A549 (cell line): ENCODE measurements around the gene FBLIM1. TPM values are rescaled to one million over a fixed set of nuclear protein-coding genes. Genes with fewer than 3 reads are reported as not detected.

Experiments used
- ATAC-seq, 2 experiments: fragments of 200-7000 bp in 1 of 2; fragments of >200 bp in 1 of 2; cut with Nextera tagmentation in 1 of 2; cut with Tn5 transposase in 1 of 2; 3 replicates each; pipeline versions ENCODE4 v1.8.0 to v1.9.1; 2018 to 2020; ENCODE audit warnings: mild to moderate bottlenecking in 1 of 2, moderate library complexity in 1 of 2
- CTCF ChIA-PET: fragments of 300-600 bp; sonication (Branson Sonifier 250); formaldehyde crosslinking; extraction: SDS; loops from one replicate; lab custom pipeline; 2021; ENCODE audit warnings: antibody characterized with exemption, inconsistent platforms; lab: Yijun Ruan, JAX
- POLR2A ChIA-PET: fragments of 350-600 bp; formaldehyde crosslinking; extraction: SDS; loops from one replicate; lab custom pipeline; 2021; ENCODE audit warnings: antibody characterized with exemption, inconsistent platforms; lab: Yijun Ruan, JAX
- DNase-seq, 2 experiments: peaks; one replicate each; pipeline versions ENCODE4 v3.0.0 to v3.0.0-alpha.2; 2011 to 2016; ENCODE audit warnings: low read depth in 1 of 2, low spot score in 1 of 2
- FAIRE-seq: peaks from 2 replicates; lab custom pipeline; 2011; peaks lifted over from hg19 to GRCh38; lab: Jason Lieb, UNC
- H3K27ac ChIP-seq, 2 experiments: fragments of >200 bp; sonication (Bioruptor Twin); formaldehyde crosslinking; 3 replicates each; pipeline ENCODE4 v1.5.1; 2016 to 2017
- H3K4me1 ChIP-seq: fragments of >200 bp; sonication (Bioruptor Twin); formaldehyde crosslinking; 3 replicates; pipeline ENCODE4 v1.6.1; 2016
- H3K4me2 ChIP-seq: fragments of >200 bp; sonication (Bioruptor Twin); formaldehyde crosslinking; 3 replicates; pipeline ENCODE4 v1.6.1; 2016
- H3K4me3 ChIP-seq: fragments of >200 bp; sonication (Bioruptor Twin); formaldehyde crosslinking; 3 replicates; pipeline ENCODE4 v1.5.1; 2016
- H3K9me3 ChIP-seq: fragments of >200 bp; sonication (Bioruptor Twin); formaldehyde crosslinking; 3 replicates; pipeline ENCODE4 v1.6.1; 2016
- CEBPB ChIP-seq, 2 experiments: fragments of >200 bp in 1 of 2; sonication (Bioruptor Twin) in 1 of 2; formaldehyde crosslinking in 1 of 2; IDR thresholded peaks; 2 replicates each; pipeline ENCODE4 v1.6.1; 2012 to 2016
- EHMT2 ChIP-seq: fragments of 200-600 bp; sonication (generic); IDR thresholded peaks from 2 replicates; pipeline ENCODE4 v1.6.1; 2016; ENCODE audit warnings: antibody characterized with exemption, low read depth, mild to moderate bottlenecking, moderate library complexity
- ESRRA ChIP-seq: fragments of 150-350 bp; IDR thresholded peaks from 2 replicates; pipeline ENCODE4 v1.6.1; 2014; ENCODE audit warnings: mild to moderate bottlenecking, low read length, borderline replicate concordance
- FOSB ChIP-seq: fragments of 250-450 bp; sonication (Bioruptor Pico); IDR thresholded peaks from 2 replicates; pipeline ENCODE4 v1.5.0; 2020; ENCODE audit warnings: mild to moderate bottlenecking, moderate library complexity
- FOSL2 ChIP-seq, 2 experiments: fragments of 450-650 bp in 1 of 2; fragments of >200 bp in 1 of 2; sonication (Bioruptor Twin) in 1 of 2; formaldehyde crosslinking; IDR thresholded peaks; 2 replicates each; pipeline versions ENCODE4 v1.5.0 to v1.6.1; 2016 to 2020; ENCODE audit warnings: mild to moderate bottlenecking in 1 of 2, moderate library complexity in 1 of 2
- GATA3 ChIP-seq: IDR thresholded peaks from 2 replicates; pipeline ENCODE4 v1.6.1; 2012; ENCODE audit warnings: borderline replicate concordance
- HEYL ChIP-seq: fragments of 250-450 bp; sonication (Bioruptor Pico); IDR thresholded peaks from 2 replicates; pipeline ENCODE4 v1.8.0; 2021; ENCODE audit warnings: mild to moderate bottlenecking, moderate library complexity
- HOXA7 ChIP-seq: fragments of 250-450 bp; sonication (Bioruptor Pico); IDR thresholded peaks from 2 replicates; pipeline ENCODE4 v1.5.0; 2020; ENCODE audit warnings: mild to moderate bottlenecking, moderate library complexity
- JUNB ChIP-seq: fragments of >200 bp; sonication (Bioruptor Twin); formaldehyde crosslinking; IDR thresholded peaks from 2 replicates; pipeline ENCODE4 v1.6.1; 2016
- KDM1A ChIP-seq: fragments of 200-600 bp; sonication (generic); IDR thresholded peaks from 2 replicates; pipeline ENCODE4 v1.6.1; 2016; ENCODE audit warnings: low read depth, mild to moderate bottlenecking
- KDM5A ChIP-seq: fragments of 200-600 bp; sonication (generic); IDR thresholded peaks from 2 replicates; pipeline ENCODE4 v1.6.1; 2016; ENCODE audit warnings: antibody characterized with exemption, mild to moderate bottlenecking
- MAZ ChIP-seq: fragments of 150-350 bp; IDR thresholded peaks from 2 replicates; pipeline ENCODE4 v1.6.1; 2014; ENCODE audit warnings: antibody characterized with exemption, low read depth, low read length, borderline replicate concordance
- PHF8 ChIP-seq: fragments of 200-600 bp; sonication (generic); IDR thresholded peaks from 2 replicates; pipeline ENCODE4 v1.6.1; 2016; ENCODE audit warnings: low read depth, mild to moderate bottlenecking, antibody characterized with exemption, moderate library complexity, borderline replicate concordance
- RAD21 ChIP-seq, 2 experiments: fragments of >200 bp in 1 of 2; sonication (Bioruptor Twin) in 1 of 2; formaldehyde crosslinking in 1 of 2; IDR thresholded peaks in 1 of 2; conservative IDR thresholded peaks in 1 of 2; 2 replicates in 1 of 2; 3 replicates in 1 of 2; pipeline ENCODE4 v1.6.1; 2012 to 2018; ENCODE audit warnings: inconsistent platforms in 1 of 2
- RNF2 ChIP-seq: fragments of 200-600 bp; sonication (generic); IDR thresholded peaks from 2 replicates; pipeline ENCODE4 v1.6.1; 2016; ENCODE audit warnings: low read depth, mild to moderate bottlenecking, antibody characterized with exemption, moderate library complexity, borderline replicate concordance
- SMC3 ChIP-seq: fragments of >200 bp; sonication (Bioruptor Twin); formaldehyde crosslinking; IDR thresholded peaks from 3 replicates; pipeline ENCODE4 v1.6.1; 2018; ENCODE audit warnings: inconsistent platforms
- TFCP2L1 ChIP-seq: fragments of 250-450 bp; sonication (Bioruptor Pico); IDR thresholded peaks from 2 replicates; pipeline ENCODE4 v1.5.0; 2021; ENCODE audit warnings: mild to moderate bottlenecking
- TP53 ChIP-seq: fragments of 250-450 bp; sonication (Bioruptor Pico); IDR thresholded peaks from 2 replicates; pipeline ENCODE4 v1.5.0; 2021; ENCODE audit warnings: mild to moderate bottlenecking, moderate library complexity
- ZC3H11A ChIP-seq: fragments of 450-650 bp; IDR thresholded peaks from 2 replicates; pipeline ENCODE4 v1.6.1; 2014; ENCODE audit warnings: antibody characterized with exemption, mild to moderate bottlenecking
- WGBS: methylation state at CpG from one replicate; pipeline ENCODE4 v1.1.6; 2017; ENCODE audit errors: missing lambda C conversion rate; 5-methylcytosine and 5-hydroxymethylcytosine counted together
- polyA plus RNA-seq, 4 experiments: library from polyadenylated mRNA; depleted of rRNA in 3 of 4; stranded (reverse); fragments of >200 nt; fragmentation: RNase III in 1 of 4; extraction: RNeasy Plus Mini Kit Qiagen cat#74134 plus additional on column Dnase treatment in 1 of 4; gene quantifications; 2 replicates in 3 of 4; 3 replicates in 1 of 4; pipeline ENCODE4 v1.2.3, GENCODE V29; 2011 to 2017
- TF ChIP-seq, protein P1 (sequence below): IDR thresholded peaks from 2 replicates; pipeline ENCODE4 v1.6.1; 2012
- TF ChIP-seq, protein P2 (sequence below): fragments of 450-650 bp; IDR thresholded peaks from 2 replicates; pipeline ENCODE4 v1.6.1; 2014; ENCODE audit warnings: antibody characterized with exemption
- TF ChIP-seq, protein P3 (sequence below): fragments of >200 bp; sonication (Bioruptor Twin); formaldehyde crosslinking; IDR thresholded peaks from 3 replicates; pipeline ENCODE4 v1.6.1; 2016
- TF ChIP-seq, protein P4 (sequence below): IDR thresholded peaks from 2 replicates; pipeline ENCODE4 v1.6.1; 2012; ENCODE audit warnings: low read depth, borderline replicate concordance
- TF ChIP-seq, protein P5 (sequence below): fragments of 150-350 bp; IDR thresholded peaks from 2 replicates; pipeline ENCODE4 v1.6.1; 2014; ENCODE audit warnings: low read depth, mild to moderate bottlenecking, low read length

FBLIM1 gene
- polyA plus RNA-seq, 2 of the 4 experiments (the other 2 are of a cell fraction), result 24.6 to 38.1 TPM

DNA sequence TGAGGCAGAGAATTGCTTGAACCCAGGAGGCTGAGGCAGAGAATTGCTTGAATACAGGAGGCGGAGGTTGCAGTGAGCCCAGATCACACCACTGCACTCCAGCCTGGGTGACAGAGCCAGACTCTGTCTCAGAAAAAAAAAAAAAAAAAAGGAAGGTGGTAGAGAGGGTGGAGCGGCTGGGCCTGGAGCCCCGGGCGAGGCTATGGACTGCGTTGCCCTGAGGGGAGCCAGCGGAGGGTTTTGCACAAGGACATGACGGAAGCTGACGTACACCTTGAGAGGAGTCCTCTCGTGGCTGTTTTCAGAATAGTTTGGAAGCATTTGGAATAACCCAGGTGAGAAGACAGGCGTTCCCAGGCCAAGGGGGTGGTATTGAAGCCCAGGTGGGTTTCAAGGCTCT is 6.9 kb upstream of the FBLIM1 start:
- POLR2A ChIA-PET, result no interaction called here
- no peak for DNase-seq
- 88% methylated on average over 10 of the region's 10 CpGs for WGBS
- H3K4me2 ChIP-seq, result no peak overlapping the region
- no peak for ATAC-seq
- H3K4me1 ChIP-seq, result peaks cover 29% of the 10 kb centered on the region
- CTCF ChIA-PET, result no interaction called here
- TF ChIP-seq, protein P1, sequence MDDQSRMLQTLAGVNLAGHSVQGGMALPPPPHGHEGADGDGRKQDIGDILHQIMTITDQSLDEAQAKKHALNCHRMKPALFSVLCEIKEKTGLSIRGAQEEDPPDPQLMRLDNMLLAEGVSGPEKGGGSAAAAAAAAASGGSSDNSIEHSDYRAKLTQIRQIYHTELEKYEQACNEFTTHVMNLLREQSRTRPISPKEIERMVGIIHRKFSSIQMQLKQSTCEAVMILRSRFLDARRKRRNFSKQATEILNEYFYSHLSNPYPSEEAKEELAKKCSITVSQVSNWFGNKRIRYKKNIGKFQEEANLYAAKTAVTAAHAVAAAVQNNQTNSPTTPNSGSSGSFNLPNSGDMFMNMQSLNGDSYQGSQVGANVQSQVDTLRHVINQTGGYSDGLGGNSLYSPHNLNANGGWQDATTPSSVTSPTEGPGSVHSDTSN, result no peak
- TF ChIP-seq FOSB (CRISPR knock-in tag), result no peak
- no peak for TF ChIP-seq SMC3
- no peak for TF ChIP-seq ESRRA
- no peak for TF ChIP-seq RAD21 (conservative IDR thresholded peaks at IDR 0.05 in 1 of 2, IDR thresholded peaks at IDR 0.05 in 1 of 2)
- no peak for TF ChIP-seq PHF8
- no peak for TF ChIP-seq EHMT2
- TF ChIP-seq, protein P2, sequence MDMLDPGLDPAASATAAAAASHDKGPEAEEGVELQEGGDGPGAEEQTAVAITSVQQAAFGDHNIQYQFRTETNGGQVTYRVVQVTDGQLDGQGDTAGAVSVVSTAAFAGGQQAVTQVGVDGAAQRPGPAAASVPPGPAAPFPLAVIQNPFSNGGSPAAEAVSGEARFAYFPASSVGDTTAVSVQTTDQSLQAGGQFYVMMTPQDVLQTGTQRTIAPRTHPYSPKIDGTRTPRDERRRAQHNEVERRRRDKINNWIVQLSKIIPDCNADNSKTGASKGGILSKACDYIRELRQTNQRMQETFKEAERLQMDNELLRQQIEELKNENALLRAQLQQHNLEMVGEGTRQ, result no peak
- TF ChIP-seq, protein P3, sequence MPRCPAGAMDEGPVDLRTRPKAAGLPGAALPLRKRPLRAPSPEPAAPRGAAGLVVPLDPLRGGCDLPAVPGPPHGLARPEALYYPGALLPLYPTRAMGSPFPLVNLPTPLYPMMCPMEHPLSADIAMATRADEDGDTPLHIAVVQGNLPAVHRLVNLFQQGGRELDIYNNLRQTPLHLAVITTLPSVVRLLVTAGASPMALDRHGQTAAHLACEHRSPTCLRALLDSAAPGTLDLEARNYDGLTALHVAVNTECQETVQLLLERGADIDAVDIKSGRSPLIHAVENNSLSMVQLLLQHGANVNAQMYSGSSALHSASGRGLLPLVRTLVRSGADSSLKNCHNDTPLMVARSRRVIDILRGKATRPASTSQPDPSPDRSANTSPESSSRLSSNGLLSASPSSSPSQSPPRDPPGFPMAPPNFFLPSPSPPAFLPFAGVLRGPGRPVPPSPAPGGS, result no peak
- no peak for TF ChIP-seq GATA3
- no peak for TF ChIP-seq KDM1A
- TF ChIP-seq, protein P4, sequence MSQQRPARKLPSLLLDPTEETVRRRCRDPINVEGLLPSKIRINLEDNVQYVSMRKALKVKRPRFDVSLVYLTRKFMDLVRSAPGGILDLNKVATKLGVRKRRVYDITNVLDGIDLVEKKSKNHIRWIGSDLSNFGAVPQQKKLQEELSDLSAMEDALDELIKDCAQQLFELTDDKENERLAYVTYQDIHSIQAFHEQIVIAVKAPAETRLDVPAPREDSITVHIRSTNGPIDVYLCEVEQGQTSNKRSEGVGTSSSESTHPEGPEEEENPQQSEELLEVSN, result no peak
- no peak for TF ChIP-seq ZC3H11A
- TF ChIP-seq TFCP2L1 (CRISPR knock-in tag), result no peak
- TF ChIP-seq CEBPB (IDR thresholded peaks at IDR 0.05), result no peak
- no peak for TF ChIP-seq TP53
- no peak for FAIRE-seq
- H3K9me3 ChIP-seq, result no peaks in the 10 kb centered on the region
- H3K27ac ChIP-seq, result no peak overlapping the region
- no peak overlapping the region for H3K4me3 ChIP-seq

DNA sequence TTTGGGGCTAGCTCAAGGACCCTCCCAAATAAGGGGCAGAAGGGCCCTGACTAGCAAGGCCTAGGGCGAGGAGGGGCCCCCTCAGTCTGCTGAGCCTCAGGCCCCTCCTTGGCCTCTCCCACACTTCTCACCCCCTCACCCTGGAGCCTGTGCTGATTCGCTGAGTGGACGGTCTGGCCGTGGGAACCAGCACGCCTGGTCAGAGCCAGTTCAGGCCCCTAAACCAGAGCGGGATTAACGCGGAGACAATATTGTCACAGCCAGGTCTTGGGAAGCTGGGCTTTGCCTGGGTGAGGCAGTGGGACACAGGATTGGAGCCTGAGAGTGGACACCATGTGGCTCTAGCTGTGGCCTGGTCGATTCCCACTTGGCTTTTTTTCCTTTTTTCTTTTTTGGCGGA is 4.8 kb upstream of the FBLIM1 start:
- DNase-seq, result no peak
- CTCF ChIA-PET, result interaction anchor here (1.0 to 1.5 kb wide), 3 partner anchors 12 to 158 kb away, joined by 3 to 4 read pairs (median 4); no protein-coding TSS in a partner anchor
- no peak for FAIRE-seq
- ATAC-seq, result no peak
- peaks cover 38% of the 10 kb centered on the region for H3K4me1 ChIP-seq
- 83% methylated on average over 9 of the region's 10 CpGs for WGBS
- TF ChIP-seq PHF8, result no peak
- TF ChIP-seq SMC3, result no peak
- TF ChIP-seq FOSL2 (IDR thresholded peaks at IDR 0.05), result no peak
- no peak for TF ChIP-seq FOSL2 (CRISPR knock-in tag; IDR thresholded peaks at IDR 0.05)
- no peak for TF ChIP-seq MAZ
- TF ChIP-seq, protein P5, sequence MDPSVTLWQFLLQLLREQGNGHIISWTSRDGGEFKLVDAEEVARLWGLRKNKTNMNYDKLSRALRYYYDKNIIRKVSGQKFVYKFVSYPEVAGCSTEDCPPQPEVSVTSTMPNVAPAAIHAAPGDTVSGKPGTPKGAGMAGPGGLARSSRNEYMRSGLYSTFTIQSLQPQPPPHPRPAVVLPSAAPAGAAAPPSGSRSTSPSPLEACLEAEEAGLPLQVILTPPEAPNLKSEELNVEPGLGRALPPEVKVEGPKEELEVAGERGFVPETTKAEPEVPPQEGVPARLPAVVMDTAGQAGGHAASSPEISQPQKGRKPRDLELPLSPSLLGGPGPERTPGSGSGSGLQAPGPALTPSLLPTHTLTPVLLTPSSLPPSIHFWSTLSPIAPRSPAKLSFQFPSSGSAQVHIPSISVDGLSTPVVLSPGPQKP, result no peak
- no peak for TF ChIP-seq JUNB
- TF ChIP-seq RNF2, result no peak
- TF ChIP-seq KDM5A, result no peak
- no peak for TF ChIP-seq ESRRA
- TF ChIP-seq HOXA7 (CRISPR knock-in tag), result no peak
- TF ChIP-seq HEYL (CRISPR knock-in tag), result no peak
- no peak for TF ChIP-seq ZC3H11A
- TF ChIP-seq, all 56 proteins: peak for 0
- POLR2A ChIA-PET, result no interaction called here
- Histone ChIP-seq H3K27ac (peak overlapping the region in 1 of 2 experiments; percentile 10; a peak in 1 of 6 replicates), H3K9me3 (no peaks in the 10 kb centered on the region), H3K4me2 (no peak overlapping the region), H3K4me3 (no peak overlapping the region)
